Measurements from ENCODE around the gene CHCHD4. TPM values are rescaled to one million over a fixed set of nuclear protein-coding genes. Genes with fewer than 3 reads are reported as not detected.

CHCHD4 gene
- total and polyA plus RNA-seq, 2 of the 8 experiments (the other 6 are each of a cell fraction or from before 2014, with no cell fraction given), result 15.0 to 22.3 TPM

DNA sequence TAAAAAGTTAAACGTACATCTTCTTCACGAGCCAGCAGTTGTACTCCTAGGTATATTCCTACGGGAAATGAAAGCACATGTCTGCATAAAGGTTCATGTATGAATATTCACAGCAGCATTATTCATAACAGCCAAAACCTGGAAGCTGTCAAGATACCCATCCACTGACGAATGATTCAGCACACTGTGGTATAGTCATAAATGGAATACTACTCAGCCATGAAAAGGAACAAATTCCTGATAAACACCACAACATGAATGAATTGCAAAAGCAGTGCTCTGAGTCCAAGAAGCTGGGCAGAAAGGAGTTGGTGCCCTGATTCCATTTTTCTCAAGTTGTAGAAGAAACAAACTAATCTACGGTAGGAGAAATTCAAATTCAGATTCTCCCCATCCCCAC is 4.1 kb upstream of the CHCHD4 start:
- FAIRE-seq, result no peak
- POLR2A ChIA-PET (ENCODE audit: partially characterized antibody), result interaction anchor here (1.8 kb wide), 1 partner anchor 17 kb away, joined by 7 read pairs; no protein-coding TSS in a partner anchor
- no peak for TF ChIP-seq JUND (IDR thresholded peaks at IDR 0.05; ENCODE audit: low read length)

More for the DNA sequence above, 4.1 kb upstream of the CHCHD4 start:
- Histone ChIP-seq H3K56ac (replicated peaks; ENCODE audit: insufficient read length, low read depth, low read length) (no peak overlapping the region), H3K9ac (replicated peaks in 1 of 4; ENCODE audit: extremely low read depth in 1 of 4, low read depth in 3 of 4, low read length in 3 of 4) (no peak overlapping the region), H3K27ac (ENCODE audit: low read depth, low read length) (no peak overlapping the region), H3K23ac (ENCODE audit: insufficient read length) (no peak overlapping the region), H3K4me3 (ENCODE audit: extremely low read depth in 1 of 4, insufficient read depth in 2 of 4, low read depth in 3 of 4, low read length in 4 of 4) (no peak overlapping the region), H3K4ac (replicated peaks; ENCODE audit: insufficient read length, low read depth, low read length) (no peak overlapping the region), H2AFZ (ENCODE audit: low read length) (no peak overlapping the region), H4K8ac (ENCODE audit: extremely low read depth, insufficient read depth, low read length) (no peak overlapping the region), H2BK20ac (ENCODE audit: low read length) (no peak overlapping the region), H2BK12ac (ENCODE audit: low read depth, low read length) (no peak overlapping the region), H3K4me1 (replicated peaks in 1 of 4; ENCODE audit: control insufficient read depth in 3 of 4, insufficient read depth in 4 of 4, low read length in 3 of 4) (peaks cover 0 to 10% (median 7%) of the 10 kb centered on the region in 4 experiments; a peak in 6 of 7 replicates), H2AK5ac (ENCODE audit: low read depth, low read length) (no peak overlapping the region), H2BK15ac (ENCODE audit: low read length) (no peak overlapping the region), H4K91ac (replicated peaks; ENCODE audit: insufficient read length, low read length) (no peak overlapping the region), H3K14ac (ENCODE audit: insufficient read length) (no peak overlapping the region), H4K5ac (ENCODE audit: insufficient read length, low read depth, low read length) (no peak overlapping the region), H4K20me1 (replicated peaks in 1 of 2; ENCODE audit: control insufficient read depth in 1 of 2, insufficient read depth in 2 of 2, low read length in 2 of 2) (peaks cover 2 to 15% of the 10 kb centered on the region in 2 experiments), H3K9me3 (ENCODE audit: insufficient read depth in 2 of 2, low read depth in 1 of 2, low read length in 1 of 2) (no peaks in the 10 kb centered on the region), H2BK5ac (ENCODE audit: low read depth, low read length) (no peak overlapping the region), H3K23me2 (ENCODE audit: low read depth, low read length) (peaks cover 12% of the 10 kb centered on the region), H3K18ac (ENCODE audit: extremely low read depth, low read length) (no peak overlapping the region), H2BK120ac (replicated peaks; ENCODE audit: low read depth, low read length) (no peak overlapping the region), H3K79me2 (ENCODE audit: control insufficient read depth in 1 of 2, insufficient read depth in 2 of 2, low read length in 2 of 2) (peaks cover 7 to 27% of the 10 kb centered on the region in 2 experiments), H3K36me3 (ENCODE audit: control insufficient read depth in 2 of 4, insufficient read depth in 4 of 4, low read length in 3 of 4) (peaks cover 10 to 28% (median 18%) of the 10 kb centered on the region in 4 experiments), H3K27me3 (replicated peaks in 1 of 4; ENCODE audit: control insufficient read depth in 3 of 4, extremely low read depth in 1 of 4, insufficient read depth in 3 of 4, low read length in 3 of 4) (no peaks in the 10 kb centered on the region), H3K4me2 (ENCODE audit: insufficient read depth in 1 of 2, low read depth in 2 of 2, low read length in 2 of 2) (no peak overlapping the region), H3K79me1 (ENCODE audit: low read depth, low read length) (peaks cover 9% of the 10 kb centered on the region)
- WGBS, 2 experiments (ENCODE audit: extremely low coverage in 1 of 2, insufficient coverage in 1 of 2, insufficient read length in 1 of 2, insufficient replicate concordance in 2 of 2, low coverage in 1 of 2, low lambda C conversion rate in 2 of 2, missing lambda C conversion rate in 1 of 2), result 91% methylated on average over 5 of the region's 5 CpGs; no CpG with 5 or more reads in 1 of the 2 experiments
- no peak for DNase-seq (ENCODE audit: low read depth in 1 of 2, low spot score in 2 of 2)
- CTCF ChIA-PET (ENCODE audit: partially characterized antibody), result interaction anchor here (0.9 to 1.6 kb wide), 5 partner anchors 14 to 232 kb away, joined by 3 to 5 read pairs (median 3); no protein-coding TSS in a partner anchor

Measured in H1 (cell line).